CD4-positive, alpha-beta T cell (primary cell): ENCODE measurements around the gene SEMA6B. TPM values are rescaled to one million over a fixed set of nuclear protein-coding genes. Genes with fewer than 3 reads are reported as not detected.
"Not testable (repeated sequence)": the region's sequence is repeated elsewhere in the genome, so short reads cannot be mapped to it uniquely, and the experiment has no call there.

ENCODE experiments used
- ATAC-seq: fragments of 200-7000 bp; cut with Tn5 transposase; one replicate; pipeline ENCODE4 v1.10.0; 2022; ENCODE audit warnings: mild to moderate bottlenecking; ENCODE audit not compliant: poor library complexity
- CTCF ChIA-PET: fragments of 350-600 bp; sonication (Branson Sonifier 250); formaldehyde crosslinking; loops from one replicate; lab custom pipeline; 2021; ENCODE audit warnings: antibody characterized with exemption, inconsistent platforms; lab: Charles Lee
- POLR2A ChIA-PET: fragments of 350-600 bp; sonication (Branson Sonifier 250); formaldehyde crosslinking; loops from one replicate; lab custom pipeline; 2021; ENCODE audit warnings: antibody characterized with exemption, inconsistent platforms; lab: Charles Lee
- DNase-seq, 14 experiments: peaks; one replicate each; pipeline ENCODE4 v3.0.0-alpha.2; 2013 to 2020; ENCODE audit warnings: mixed read lengths in 2 of 14
- H3K27ac ChIP-seq, 2 donors: one replicate each; pipeline versions ENCODE4 v1.5.1 to v1.7.0; 2013; ENCODE audit warnings: low read length in 2 of 2, low read depth in 1 of 2, mild to moderate bottlenecking in 1 of 2
- H3K27me3 ChIP-seq, 2 experiments: 1 replicate in 1 of 2; 2 replicates in 1 of 2; pipeline versions ENCODE4 v1.6.1 to v1.7.0; 2013; ENCODE audit warnings: low read length in 2 of 2, control low read depth in 1 of 2, mild to moderate bottlenecking in 1 of 2, moderate library complexity in 1 of 2; ENCODE audit not compliant: insufficient read depth in 2 of 2, control insufficient read depth in 1 of 2
- H3K36me3 ChIP-seq: one replicate; pipeline ENCODE4 v1.6.1; 2013; ENCODE audit warnings: low read length, control low read depth; ENCODE audit not compliant: insufficient read depth
- H3K4me1 ChIP-seq: one replicate; pipeline ENCODE4 v1.6.1; 2013; ENCODE audit warnings: low read length, control low read depth; ENCODE audit not compliant: insufficient read depth
- H3K4me3 ChIP-seq: one replicate; pipeline ENCODE4 v1.5.1; 2013; ENCODE audit warnings: mild to moderate bottlenecking, low read length, moderate library complexity
- H3K9me3 ChIP-seq, 2 experiments: 1 replicate in 1 of 2; 2 replicates in 1 of 2; pipeline versions ENCODE4 v1.6.1 to v1.7.0; 2013; ENCODE audit warnings: low read length in 2 of 2, mild to moderate bottlenecking in 2 of 2, control low read depth in 1 of 2, moderate library complexity in 1 of 2; ENCODE audit not compliant: control insufficient read depth in 1 of 2, insufficient read depth in 1 of 2
- H3K27ac Mint-ChIP-seq: one replicate; pipeline ENCODE4 v1.8.0; 2020; ENCODE audit warnings: mixed read lengths
- H3K27me3 Mint-ChIP-seq: one replicate; pipeline ENCODE4 v1.8.0; 2021; ENCODE audit warnings: mixed read lengths
- H3K36me3 Mint-ChIP-seq: one replicate; pipeline ENCODE4 v1.8.0; 2021; ENCODE audit warnings: low read depth, mixed read lengths
- H3K4me1 Mint-ChIP-seq: one replicate; pipeline ENCODE4 v1.8.0; 2021; ENCODE audit warnings: low read depth, mixed read lengths
- H3K4me3 Mint-ChIP-seq: one replicate; pipeline ENCODE4 v1.8.0; 2020; ENCODE audit warnings: mild to moderate bottlenecking, mixed read lengths
- H3K9me3 Mint-ChIP-seq: one replicate; pipeline ENCODE4 v1.8.0; 2020; ENCODE audit warnings: mixed read lengths
- intact Hi-C, 2 experiments: fragments of 100-400 bp; cut with DNase I in 1 of 2; cut with micrococcal nuclease in 1 of 2; formaldehyde crosslinking; loops; one replicate each; pipeline versions ENCODE4 v1.15.1 to v1.9.0; 2023 to 2025; cut with DNase I, micrococcal nuclease
- total RNA-seq, 174 experiments: library from RNA in 2 of 174; stranded (reverse) in 2 of 174; gene quantifications; one replicate each; pipeline ENCODE4 v1.2.3 and lab custom pipeline; 2021 to 2026
- TF ChIP-seq, protein P1 (sequence below): fragments of 200-600 bp; IDR thresholded peaks from one replicate; pipeline ENCODE4 v1.8.0; 2022; ENCODE audit warnings: antibody characterized with exemption, mild to moderate bottlenecking

SEMA6B gene
- total RNA-seq, 2 experiments from 2014 or later = 0.14 to 0.17 TPM

- POLR2A ChIA-PET = no interaction called here
- H3K4me1 Mint-ChIP-seq = no peaks in the 10 kb centered on the region
Measured at GRCh38 chr19:4568886-4569285, 9.4 kb upstream of the SEMA6B start.

GRCh38 chr19:4567584-4568071, 8.1 kb upstream of the SEMA6B start:
- H3K27ac Mint-ChIP-seq = no peak overlapping the region
- intact Hi-C loops = loop anchor here (2.0 kb wide), 1 partner anchor 69 kb away; no protein-coding TSS in a partner anchor

More at GRCh38 chr19:4568886-4569285, 9.4 kb upstream of the SEMA6B start:
- intact Hi-C loops = no loop called here
- Mint-ChIP-seq H3K4me3 (no peak overlapping the region), H3K9me3 (no peaks in the 10 kb centered on the region), H3K27ac (no peak overlapping the region), H3K36me3 (no peaks in the 10 kb centered on the region), H3K27me3 (peaks cover 9% of the 10 kb centered on the region)
- TF ChIP-seq, protein P1, sequence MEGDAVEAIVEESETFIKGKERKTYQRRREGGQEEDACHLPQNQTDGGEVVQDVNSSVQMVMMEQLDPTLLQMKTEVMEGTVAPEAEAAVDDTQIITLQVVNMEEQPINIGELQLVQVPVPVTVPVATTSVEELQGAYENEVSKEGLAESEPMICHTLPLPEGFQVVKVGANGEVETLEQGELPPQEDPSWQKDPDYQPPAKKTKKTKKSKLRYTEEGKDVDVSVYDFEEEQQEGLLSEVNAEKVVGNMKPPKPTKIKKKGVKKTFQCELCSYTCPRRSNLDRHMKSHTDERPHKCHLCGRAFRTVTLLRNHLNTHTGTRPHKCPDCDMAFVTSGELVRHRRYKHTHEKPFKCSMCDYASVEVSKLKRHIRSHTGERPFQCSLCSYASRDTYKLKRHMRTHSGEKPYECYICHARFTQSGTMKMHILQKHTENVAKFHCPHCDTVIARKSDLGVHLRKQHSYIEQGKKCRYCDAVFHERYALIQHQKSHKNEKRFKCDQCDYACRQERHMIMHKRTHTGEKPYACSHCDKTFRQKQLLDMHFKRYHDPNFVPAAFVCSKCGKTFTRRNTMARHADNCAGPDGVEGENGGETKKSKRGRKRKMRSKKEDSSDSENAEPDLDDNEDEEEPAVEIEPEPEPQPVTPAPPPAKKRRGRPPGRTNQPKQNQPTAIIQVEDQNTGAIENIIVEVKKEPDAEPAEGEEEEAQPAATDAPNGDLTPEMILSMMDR = no peak
- CTCF ChIA-PET = interaction anchor here (4.8 kb wide), 1 partner anchor 67 kb away, joined by 14 read pairs; no protein-coding TSS in a partner anchor
- ATAC-seq (no peak), DNase-seq (peak in 1 of 14 experiments; percentile 43)
- Histone ChIP-seq H3K9me3 (no peaks in the 10 kb centered on the region), H3K27me3 (no peaks in the 10 kb centered on the region), H3K27ac (no peak overlapping the region), H3K4me1 (no peaks in the 10 kb centered on the region), H3K4me3 (no peak overlapping the region), H3K36me3 (no peaks in the 10 kb centered on the region)

DNA sequence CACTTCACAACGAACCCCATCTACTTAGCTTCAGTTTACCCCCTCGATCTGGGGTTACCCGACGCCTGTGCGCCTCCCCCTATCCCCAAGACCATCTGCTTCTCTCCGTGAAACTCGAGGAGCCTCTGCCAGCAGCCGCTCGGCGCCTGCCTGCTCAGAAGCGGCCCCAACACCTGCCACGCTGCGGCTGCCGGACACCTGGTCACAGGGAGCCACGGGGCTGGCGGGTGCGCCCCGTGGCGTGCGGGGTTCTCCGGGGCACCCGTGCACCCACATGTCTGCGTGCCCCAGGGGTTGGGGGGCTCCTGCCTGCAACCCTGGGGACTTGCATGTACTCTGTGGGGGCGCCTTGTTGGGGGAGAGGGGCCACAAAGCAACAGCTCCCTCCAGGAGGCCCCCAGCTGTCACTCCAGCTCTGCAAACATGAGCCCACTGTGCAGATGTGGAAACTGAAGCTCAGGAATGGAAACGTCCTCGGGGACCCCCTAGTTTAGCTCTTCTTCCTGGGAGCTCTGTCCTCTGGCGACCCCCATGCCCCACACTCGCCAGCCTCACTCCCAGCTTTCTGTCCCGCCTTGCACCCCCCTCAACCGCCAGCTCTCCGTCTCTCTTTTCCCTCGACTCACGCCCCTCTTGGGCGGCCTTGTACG, 7.0 kb upstream of the SEMA6B start:
- no peak overlapping the region for H3K4me3 Mint-ChIP-seq
- intact Hi-C loops = loop anchor here (2.0 kb wide), 1 partner anchor 70 kb away; no protein-coding TSS in a partner anchor
- no peaks in the 10 kb centered on the region for H3K36me3 Mint-ChIP-seq
- Histone ChIP-seq H3K27ac (no peak overlapping the region), H3K4me1 (no peaks in the 10 kb centered on the region), H3K36me3 (no peaks in the 10 kb centered on the region), H3K27me3 (no peaks in the 10 kb centered on the region), H3K9me3 (no peaks in the 10 kb centered on the region), H3K4me3 (no peak overlapping the region)
- ChIA-PET POLR2A (interaction anchor here (1.7 kb wide), 1 partner anchor 70 kb away, joined by 4 read pairs; no protein-coding TSS in a partner anchor), CTCF (interaction anchor here (1.5 to 4.8 kb wide), 2 partner anchors 11 to 70 kb away, joined by 3 to 14 read pairs; no protein-coding TSS in a partner anchor)
- no peak overlapping the region for H3K27ac Mint-ChIP-seq
- ATAC-seq (no peak), DNase-seq (no peak)
- H3K27me3 Mint-ChIP-seq = peaks cover 9% of the 10 kb centered on the region
- TF ChIP-seq, protein P1 = no peak
- no peaks in the 10 kb centered on the region for H3K9me3 Mint-ChIP-seq
- no peaks in the 10 kb centered on the region for H3K4me1 Mint-ChIP-seq

More at GRCh38 chr19:4567584-4568071, 8.1 kb upstream of the SEMA6B start:
- Histone ChIP-seq H3K36me3 (no peaks in the 10 kb centered on the region), H3K27ac (no peak overlapping the region), H3K27me3 (no peaks in the 10 kb centered on the region), H3K4me1 (no peaks in the 10 kb centered on the region), H3K9me3 (no peaks in the 10 kb centered on the region), H3K4me3 (no peak overlapping the region)
- Mint-ChIP-seq H3K4me1 (no peaks in the 10 kb centered on the region), H3K27me3 (peaks cover 9% of the 10 kb centered on the region), H3K4me3 (no peak overlapping the region), H3K36me3 (no peaks in the 10 kb centered on the region), H3K9me3 (no peaks in the 10 kb centered on the region)
- CTCF ChIA-PET = interaction anchor here (0.8 to 4.8 kb wide), 3 partner anchors 9 to 69 kb away, joined by 3 to 14 read pairs (median 4); no protein-coding TSS in a partner anchor
- TF ChIP-seq, protein P1 = peak; percentile 45
- ATAC-seq (peak; percentile 85), DNase-seq (peak; percentile 42 to 75 (median 52))
- POLR2A ChIA-PET = interaction anchor here (1.7 kb wide), 1 partner anchor 69 kb away, joined by 4 read pairs; no protein-coding TSS in a partner anchor

DNA sequence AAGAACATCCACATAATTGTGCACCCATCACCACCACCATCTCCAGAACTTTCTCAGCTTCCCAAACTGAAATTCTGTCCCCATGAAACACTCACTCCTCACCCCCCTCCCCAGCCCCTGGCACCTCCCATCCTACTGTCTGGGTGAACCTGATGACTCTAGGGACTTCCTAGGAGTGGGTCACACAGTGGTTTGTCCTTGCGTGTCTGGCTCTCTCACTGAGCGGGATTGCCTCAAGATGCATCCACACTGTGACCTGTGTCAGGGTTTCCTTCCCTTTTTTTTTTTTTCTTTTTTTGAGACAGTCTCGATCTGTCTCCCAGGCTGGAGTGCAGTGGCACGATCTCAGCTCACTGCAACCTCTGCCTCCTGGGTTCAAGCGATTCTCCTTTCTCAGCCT, 4.1 kb upstream of the SEMA6B start:
- ATAC-seq, H3K4me1 Mint-ChIP-seq: not testable (repeated sequence)

DNA sequence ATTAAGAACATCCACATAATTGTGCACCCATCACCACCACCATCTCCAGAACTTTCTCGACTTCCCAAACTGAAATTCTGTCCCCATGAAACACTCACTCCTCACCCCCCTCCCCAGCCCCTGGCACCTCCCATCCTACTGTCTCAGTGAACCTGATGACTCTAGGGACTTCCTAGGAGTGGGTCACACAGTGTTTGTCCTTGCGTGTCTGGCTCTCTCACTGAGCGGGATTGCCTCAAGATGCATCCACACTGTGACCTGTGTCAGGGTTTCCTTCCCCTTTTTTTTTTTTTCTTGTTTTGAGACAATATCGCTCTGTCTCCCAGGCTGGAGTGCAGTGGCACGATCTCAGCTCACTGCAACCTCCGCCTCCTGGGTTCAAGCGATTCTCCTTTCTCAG, 2.6 kb upstream of the SEMA6B start:
- H3K36me3 ChIP-seq, H3K27me3 Mint-ChIP-seq, CTCF ChIA-PET, H3K27ac Mint-ChIP-seq, H3K36me3 Mint-ChIP-seq, H3K27me3 ChIP-seq, H3K9me3 ChIP-seq, H3K4me1 ChIP-seq, H3K9me3 Mint-ChIP-seq, H3K4me1 Mint-ChIP-seq, H3K4me3 Mint-ChIP-seq, H3K27ac ChIP-seq, ATAC-seq, H3K4me3 ChIP-seq, intact Hi-C loops, POLR2A ChIA-PET: not testable (repeated sequence)
- DNase-seq = peak in 2 of 14 experiments; percentile 54 to 71

More for the DNA sequence above, 4.1 kb upstream of the SEMA6B start:
- H3K36me3 Mint-ChIP-seq, H3K27ac ChIP-seq, H3K27me3 Mint-ChIP-seq, H3K27ac Mint-ChIP-seq, H3K4me1 ChIP-seq, POLR2A ChIA-PET, H3K4me3 Mint-ChIP-seq, H3K4me3 ChIP-seq, intact Hi-C loops, H3K9me3 ChIP-seq, H3K9me3 Mint-ChIP-seq, H3K27me3 ChIP-seq, H3K36me3 ChIP-seq: not testable (repeated sequence)
- DNase-seq = peak in 2 of 14 experiments; percentile 57 to 72
- CTCF ChIA-PET = interaction anchor here (0.7 kb wide), 1 partner anchor 58 kb away, joined by 3 read pairs; no protein-coding TSS in a partner anchor
